Inflammatory macrophage treated with lipopolysaccharide for 4 hours (primary cell): ENCODE results near the gene TAF7.
"Not testable (repeated sequence)": the region's sequence is repeated elsewhere in the genome, so short reads cannot be mapped to it uniquely, and the experiment has no call there.

Experiments
- DNase-seq: peaks from one replicate; pipeline ENCODE4 v3.0.0-alpha.2; 2020

TAF7 gene

GRCh38 chr5:141338538-141339306, 18.1 kb upstream of the TAF7 start, which contains the start of gene PCDHGA2:
Gene PCDHGA2, plus strand, starts transcription at chr5:141338760.
- DNase-seq: no peak

- DNase-seq: not testable (repeated sequence)
These were observed 12.0 kb upstream of the TAF7 start for GRCh38 chr5:141332571-141332970.

GRCh38 chr5:141330299-141331080, 9.9 kb upstream of the TAF7 start, which contains the start of gene PCDHGA1:
Gene PCDHGA1, plus strand, starts transcription at chr5:141330514.
- DNase-seq: no peak

- DNase-seq: no peak
These were observed 7.6 kb upstream of the TAF7 start for GRCh38 chr5:141328231-141328630.

- DNase-seq: peak; percentile 49
These were observed 5.7 kb upstream of the TAF7 start for GRCh38 chr5:141326088-141326854.

GRCh38 chr5:141322261-141322660, 1.7 kb upstream of the TAF7 start:
- DNase-seq: no peak

GRCh38 chr5:141319699-141320098, 885 bp downstream of the TAF7 start:
- DNase-seq: no peak

GRCh38 chr5:141319202-141319601, 1.4 kb downstream of the TAF7 start:
- no peak for DNase-seq

- not testable (repeated sequence) for DNase-seq
These were observed 3.6 kb downstream of the TAF7 start for GRCh38 chr5:141316963-141317362.

- no peak for DNase-seq
These were observed 6.9 kb downstream of the TAF7 start for GRCh38 chr5:141313711-141314110.

- no peak for DNase-seq
These were observed 14.0 kb downstream of the TAF7 start for GRCh38 chr5:141306630-141307029.

- DNase-seq: no peak
These were observed 16.8 kb downstream of the TAF7 start, which contains the start of gene SLC25A2 for GRCh38 chr5:141303756-141304155. Gene SLC25A2, minus strand, starts transcription at chr5:141304049. Its CDS starts 184 bp downstream, at chr5:141303865.

- DNase-seq: no peak
These were observed 22.2 kb downstream of the TAF7 start for GRCh38 chr5:141298376-141298775.

- no peak for DNase-seq
These were observed 47.7 kb downstream of the TAF7 start for GRCh38 chr5:141272906-141273305.

- no peak for DNase-seq
These were observed 51.4 kb downstream of the TAF7 start for GRCh38 chr5:141269195-141269594.
